Measurements from ENCODE around the gene SLC12A8.
A peak's percentile ranks its signal among the peaks of the same experiment; 100 is the strongest.

SLC12A8 gene

DNA sequence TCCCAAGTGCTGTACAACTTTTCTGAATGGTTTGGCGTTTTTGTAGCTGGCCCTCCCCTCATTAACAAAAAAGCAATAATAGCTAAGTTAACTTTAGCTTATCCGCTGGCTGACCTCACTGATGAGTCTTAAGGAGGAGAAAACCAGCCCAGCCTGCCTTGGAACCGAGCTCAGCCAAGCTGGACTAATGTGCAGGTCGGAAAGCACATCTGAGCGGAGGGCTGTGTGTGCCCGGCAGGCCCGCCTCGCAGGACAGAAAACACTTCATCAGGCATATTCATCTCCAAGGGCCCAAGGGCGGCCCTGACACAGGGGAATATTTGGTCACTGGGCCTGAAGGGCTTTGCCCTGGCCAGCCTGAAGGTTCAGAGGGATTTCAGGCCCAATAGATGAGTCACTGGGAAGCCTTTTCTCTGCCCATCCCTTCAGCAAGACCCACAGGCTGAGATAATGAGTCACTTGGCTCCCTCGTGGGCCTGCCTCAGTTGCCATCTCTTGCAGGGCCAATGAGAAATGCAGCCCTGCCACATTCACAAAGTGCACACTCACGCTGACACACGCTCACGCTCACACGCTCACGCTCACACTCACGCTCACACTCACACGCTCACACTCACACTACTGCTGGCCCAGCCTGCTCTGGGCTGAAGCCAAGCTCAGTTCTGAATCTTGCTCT lies 75.1 kb downstream of the SLC12A8 start:
- no peak for DNase-seq (ENCODE audit: low spot score)

DNA sequence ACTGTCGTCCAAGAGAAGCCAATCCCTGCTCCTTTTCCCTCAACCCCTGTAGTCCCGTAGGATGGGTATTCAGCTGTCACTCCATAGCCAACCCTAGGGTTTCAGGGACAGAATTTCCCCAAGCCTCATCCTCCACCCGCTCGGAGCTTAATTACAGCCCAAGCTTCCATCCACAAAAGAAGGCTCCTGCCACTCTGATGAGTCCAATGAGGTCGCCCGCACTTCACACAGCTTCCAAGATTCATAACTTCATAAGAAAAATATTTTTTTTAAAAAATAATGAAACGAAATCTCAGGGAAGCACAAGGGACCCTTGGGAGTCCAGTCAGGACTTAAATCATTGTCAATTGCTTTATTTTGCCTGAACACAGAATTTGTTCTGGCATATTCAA lies 75.6 kb downstream of the SLC12A8 start:
- no peak for DNase-seq (ENCODE audit: low spot score)

DNA sequence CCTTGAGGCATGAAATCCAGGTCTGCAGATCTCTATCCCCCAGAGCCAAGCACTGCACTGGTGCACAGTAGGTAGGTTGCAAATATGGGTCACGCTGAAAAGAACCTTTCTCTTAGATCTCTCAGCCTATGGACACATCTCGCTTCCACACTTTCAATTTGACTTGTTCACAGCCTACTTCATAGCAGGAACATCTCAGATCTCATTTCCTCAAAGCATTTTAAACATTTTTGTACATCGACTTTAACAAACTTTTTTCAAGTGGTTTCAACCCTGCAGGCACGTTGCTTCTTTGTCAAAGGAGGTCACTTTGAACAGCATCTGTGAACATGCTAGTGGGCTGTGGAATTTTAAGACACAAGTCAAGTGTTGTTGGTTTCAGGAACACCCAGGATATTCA lies 76.0 kb downstream of the SLC12A8 start:
- no peak for DNase-seq (ENCODE audit: low spot score)

DNA sequence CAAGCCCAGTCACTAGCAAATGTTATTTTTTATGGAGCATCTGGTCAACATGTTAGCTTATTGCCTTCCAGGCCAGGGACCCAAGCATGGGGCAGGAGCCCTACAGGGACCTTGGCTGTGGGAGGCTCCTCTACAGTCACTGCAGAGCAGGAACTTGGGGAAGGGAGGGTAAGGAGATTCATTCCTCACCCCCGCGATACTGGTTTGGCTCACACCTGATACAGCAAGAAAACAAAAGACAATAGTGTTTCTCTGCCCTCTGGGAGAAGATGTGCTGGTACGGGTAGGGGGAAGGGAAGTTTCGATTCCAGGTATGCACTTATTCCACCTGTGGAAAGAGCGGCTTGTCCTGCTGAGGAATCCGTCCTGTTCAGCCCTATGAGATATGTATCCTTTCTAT lies 77.6 kb downstream of the SLC12A8 start:
- DNase-seq (ENCODE audit: low spot score) = no peak

DNA sequence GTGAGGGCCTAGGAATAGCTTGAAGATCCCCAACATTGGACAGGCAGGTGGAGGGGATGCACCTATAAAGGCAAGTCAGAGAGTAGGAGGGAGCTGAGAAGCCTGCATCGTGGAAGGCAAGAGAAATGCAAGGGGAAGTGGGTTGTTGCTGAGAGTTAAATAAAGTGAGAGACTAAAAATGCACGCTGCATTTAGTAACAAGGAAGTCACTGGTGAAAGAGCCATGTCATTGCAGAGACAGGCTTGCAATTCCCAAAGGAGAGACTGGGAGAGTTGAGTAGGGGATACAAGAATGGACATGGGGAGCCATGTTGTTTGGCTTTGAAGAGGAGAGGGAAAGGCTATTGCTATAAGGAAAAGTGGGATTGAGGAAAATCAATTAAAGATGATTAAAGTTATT lies 79.7 kb downstream of the SLC12A8 start:
- DNase-seq (ENCODE audit: low spot score) = no peak

DNA sequence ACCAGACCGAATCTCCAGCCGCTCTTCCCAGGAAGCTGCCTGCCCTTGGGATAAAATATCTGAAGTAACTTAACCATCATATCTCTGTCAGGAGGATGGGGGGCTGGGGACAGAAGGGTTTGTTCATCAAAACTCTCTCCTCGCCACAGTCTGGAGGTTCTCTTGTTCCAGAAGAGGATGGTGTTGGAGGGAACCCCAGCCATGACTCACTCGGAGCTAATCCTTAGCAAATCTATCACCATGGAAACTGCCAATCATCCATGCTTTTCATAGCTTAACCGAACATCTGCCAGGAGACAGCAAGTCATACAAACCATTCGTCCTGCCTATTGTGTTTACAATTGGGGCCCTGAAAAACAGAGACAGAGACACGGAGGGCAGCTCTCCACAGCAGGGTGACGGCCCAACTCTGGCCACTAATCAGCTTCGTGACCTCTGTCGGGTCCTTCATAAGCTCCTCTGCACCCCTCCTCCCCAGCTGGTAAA lies 83.0 kb downstream of the SLC12A8 start:
- peak; percentile 73 for DNase-seq (ENCODE audit: low spot score)

DNA sequence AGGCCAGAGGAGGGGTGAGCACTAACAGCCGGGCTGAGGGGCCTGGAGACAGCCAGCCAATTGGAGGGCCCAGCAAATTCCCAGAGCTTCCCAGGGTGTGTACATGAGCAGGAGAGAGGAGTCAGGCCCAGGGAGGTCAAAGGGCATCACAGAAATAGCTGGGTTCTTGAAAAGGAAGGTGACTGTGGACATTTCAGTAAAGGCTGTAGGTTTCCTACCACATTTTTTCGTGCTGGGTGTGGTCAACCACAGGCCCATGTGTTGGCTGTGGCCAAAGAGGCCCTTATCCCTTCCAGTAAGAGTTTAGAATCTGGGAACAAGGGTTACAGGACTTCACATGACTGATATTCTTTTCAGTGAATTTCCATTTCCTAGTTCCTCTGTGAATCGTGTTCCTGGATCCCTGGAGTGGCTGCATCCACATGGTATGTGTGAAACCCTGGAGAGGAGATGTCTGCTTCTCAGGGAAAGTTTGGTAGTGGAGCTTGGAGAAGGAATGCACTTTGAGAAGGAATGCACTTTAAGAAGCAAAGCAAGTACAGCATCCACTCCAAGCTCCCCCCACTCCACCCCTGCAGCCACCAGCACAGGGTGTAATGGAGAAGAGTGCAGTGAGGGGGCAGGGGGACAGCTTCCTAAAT lies 83.6 kb downstream of the SLC12A8 start:
- no peak for DNase-seq (ENCODE audit: low spot score)

DNA sequence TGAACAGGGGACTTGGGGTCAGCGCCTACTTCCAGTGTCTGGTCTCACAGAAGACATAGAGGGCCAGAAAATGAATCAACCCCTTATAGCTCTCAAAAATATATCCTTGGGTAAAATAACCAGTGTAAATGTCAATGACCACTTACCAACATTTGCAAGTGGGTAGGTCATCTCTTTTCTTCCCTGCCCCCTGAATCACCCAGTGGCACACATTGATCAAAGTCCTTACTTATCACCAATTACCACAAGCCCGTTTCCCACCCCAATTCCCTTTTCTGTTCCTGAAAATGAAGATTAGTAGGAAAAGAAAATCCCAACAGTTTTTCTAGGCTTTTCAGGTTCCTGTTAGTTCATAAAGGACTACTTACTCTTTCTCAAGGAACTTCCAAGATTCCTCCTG lies 86.2 kb downstream of the SLC12A8 start:
- DNase-seq (ENCODE audit: low spot score) = no peak

DNA sequence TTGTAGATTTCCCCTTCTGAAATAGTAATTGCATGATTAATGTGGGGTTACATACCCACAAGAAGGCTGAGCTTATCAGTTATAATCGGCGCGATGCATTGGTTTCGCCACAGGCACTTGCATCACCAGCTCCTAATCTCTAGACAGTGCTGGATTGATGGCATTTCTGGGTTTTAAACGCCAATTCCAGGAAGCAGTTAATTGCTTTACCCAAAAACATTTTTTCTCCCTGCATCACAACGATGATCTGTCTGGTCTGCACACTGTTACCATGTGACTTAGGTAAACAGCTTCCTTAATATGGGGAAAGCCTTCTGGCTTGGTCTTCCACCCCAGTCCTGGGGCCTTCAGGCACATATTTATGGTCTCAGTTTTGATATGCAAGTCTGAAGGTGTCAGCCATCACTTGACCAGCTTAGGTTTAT lies 86.7 kb downstream of the SLC12A8 start:
- no peak for DNase-seq (ENCODE audit: low spot score)

DNA sequence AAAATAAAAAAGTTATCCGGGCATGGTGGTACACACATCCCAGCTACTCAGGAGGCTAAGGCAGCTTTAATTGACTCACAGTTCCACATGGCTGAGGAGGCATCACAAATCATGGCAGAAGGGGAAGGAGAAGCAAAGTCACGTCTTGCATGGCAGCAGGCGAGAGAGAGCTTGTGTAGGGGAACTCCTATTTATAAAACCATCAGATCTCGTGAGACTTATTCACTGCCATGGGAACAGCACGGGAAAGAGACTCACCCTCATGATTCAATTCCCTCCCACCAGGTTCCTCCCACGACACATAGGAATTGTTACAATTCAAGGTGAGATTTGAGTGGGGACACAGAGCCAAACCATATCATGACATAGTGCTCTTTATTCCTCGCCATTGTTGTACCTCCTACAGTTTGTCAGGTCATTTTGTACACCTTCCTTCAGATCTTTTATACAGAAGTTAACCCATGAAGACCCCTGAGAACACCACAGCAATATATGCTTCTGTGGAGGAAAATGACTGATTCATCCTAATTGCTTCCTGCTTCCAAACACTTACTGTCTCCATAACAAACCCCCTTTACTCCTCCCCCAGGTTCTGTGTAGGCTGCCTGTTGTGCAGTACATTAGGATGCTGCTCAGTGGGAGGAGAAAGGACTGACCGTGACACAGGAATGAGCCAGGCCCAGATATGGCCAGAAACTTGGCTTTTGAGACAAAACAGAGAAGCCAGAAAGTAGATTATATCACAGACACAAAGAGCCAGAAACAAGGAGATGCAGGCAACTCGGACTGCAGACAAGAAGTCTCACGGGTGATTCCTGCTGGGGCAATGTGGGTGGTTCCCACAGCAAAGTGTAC lies 88.9 kb downstream of the SLC12A8 start:
- peak; percentile 40 for DNase-seq (ENCODE audit: low spot score)

DNA sequence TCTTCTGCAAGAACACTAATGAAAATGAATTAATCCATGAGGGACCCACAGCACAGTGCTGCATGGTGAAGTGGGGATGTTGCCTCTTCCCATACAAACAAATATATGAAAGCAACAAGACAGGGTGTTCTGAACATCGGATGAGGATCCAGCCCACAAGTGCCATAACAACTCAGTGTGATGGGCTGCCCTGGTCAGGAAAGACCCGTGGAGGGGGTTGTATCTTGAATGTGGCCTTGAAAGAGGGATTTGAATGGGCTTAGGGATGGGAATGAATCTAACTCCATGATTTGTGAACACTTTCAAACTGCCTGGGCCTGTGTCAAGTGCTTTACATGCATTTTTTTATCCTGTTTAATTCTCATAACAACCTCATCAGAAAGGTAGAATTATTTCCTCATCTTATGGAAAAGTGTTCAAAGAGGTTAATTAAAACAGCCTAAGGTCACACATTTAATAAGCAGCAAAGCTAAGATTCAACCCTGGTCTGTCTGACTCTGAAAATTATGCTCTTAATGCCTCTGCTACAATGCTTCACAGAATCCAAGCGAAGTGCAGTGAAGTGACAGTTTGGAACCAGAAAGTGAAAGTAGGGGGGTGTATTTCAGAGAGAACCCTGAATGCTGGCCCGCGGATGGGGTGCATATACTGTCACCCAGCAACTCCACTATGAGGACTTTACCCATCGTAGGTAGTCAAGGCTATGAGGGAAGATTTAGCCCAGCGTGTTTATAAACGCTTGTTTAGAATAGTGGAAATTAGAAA lies 91.1 kb downstream of the SLC12A8 start:
- DNase-seq (ENCODE audit: low spot score) = no peak

DNA sequence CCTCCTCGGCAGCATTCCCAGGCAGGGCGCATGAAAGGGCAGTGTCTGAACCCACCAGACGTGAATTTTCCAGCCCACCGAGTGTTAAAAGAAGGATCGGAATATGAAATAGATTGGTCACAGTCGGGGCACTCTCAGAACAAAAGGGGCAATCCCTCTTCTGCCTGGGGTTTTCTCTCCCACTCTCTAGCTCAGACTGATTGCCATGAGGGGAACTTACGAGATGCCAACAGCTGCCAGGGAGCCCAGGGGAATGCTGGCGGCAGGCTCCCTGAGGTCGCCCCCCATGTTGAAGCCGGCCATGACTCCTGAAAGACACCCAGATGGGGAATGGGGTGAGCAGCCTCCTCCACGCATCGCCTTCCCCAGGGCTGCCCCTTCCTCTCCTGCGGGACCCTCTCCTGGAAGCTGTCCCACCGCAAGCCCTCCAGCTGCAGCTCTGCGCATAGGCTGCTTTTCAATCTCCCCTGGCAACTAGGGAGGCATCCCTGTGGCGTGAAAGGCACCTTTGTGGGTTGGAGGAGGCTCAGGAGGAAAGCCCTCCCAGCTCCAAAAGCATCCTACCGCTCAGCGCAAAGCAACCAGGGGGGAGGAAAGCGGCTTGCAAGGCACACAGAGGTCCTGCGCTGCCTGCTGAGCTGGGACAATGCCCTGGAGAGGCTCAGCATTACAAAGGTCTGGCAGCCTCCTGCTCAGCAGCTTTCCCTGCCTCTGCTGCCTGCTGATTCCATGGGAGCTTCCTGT lies 92.0 kb downstream of the SLC12A8 start:
- no peak for DNase-seq (ENCODE audit: low spot score)

DNA sequence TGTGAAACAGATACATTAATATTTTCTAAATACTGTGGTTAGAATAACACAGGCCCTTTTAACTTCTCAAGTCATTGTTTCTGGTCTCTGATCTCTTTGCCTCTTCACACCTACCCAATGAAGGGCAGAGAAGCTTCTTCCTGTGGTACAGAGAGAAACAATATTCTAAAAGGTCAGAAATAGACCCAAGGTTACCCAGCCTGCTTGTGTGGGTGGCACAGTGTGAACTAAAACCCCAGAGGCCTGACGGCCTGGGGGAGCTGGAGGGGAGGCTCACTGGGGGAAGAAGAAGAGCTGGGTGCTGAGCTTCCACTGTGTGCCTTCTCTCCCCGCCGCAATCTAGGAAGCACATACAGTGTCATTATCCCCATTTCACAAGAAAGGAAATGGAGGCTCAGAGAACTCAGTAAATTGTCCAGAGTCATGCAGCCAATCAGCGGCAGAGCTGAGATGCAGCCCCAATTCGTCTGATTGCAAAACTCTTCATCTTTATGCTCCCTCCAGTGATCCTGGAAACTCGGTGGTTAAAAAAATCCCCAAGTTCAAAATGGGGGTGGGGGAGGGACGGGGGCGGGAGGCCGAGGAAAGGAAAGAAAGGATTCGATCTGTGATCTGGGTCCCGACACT lies 92.7 kb downstream of the SLC12A8 start:
- DNase-seq (ENCODE audit: low spot score) = no peak

DNA sequence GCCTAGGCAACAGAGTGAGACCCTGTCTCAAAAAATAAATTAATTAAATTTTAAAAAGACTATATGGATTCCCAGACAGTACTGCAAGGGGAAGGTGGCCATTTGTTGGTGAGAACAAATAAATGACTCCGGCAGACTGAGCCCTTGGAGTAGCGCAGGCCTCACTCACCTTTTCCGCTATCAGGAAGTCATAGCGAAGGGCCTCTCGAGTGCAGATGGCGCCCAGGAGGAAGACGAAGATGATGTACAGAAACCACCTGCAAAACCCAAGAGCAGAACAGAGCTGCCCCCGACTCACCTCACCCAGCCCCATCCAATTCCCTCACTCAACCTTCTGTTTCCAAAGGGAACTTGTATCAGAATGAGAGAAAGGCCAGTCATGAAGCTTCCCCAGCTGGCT lies 93.9 kb downstream of the SLC12A8 start:
- DNase-seq (ENCODE audit: low spot score) = no peak

DNA sequence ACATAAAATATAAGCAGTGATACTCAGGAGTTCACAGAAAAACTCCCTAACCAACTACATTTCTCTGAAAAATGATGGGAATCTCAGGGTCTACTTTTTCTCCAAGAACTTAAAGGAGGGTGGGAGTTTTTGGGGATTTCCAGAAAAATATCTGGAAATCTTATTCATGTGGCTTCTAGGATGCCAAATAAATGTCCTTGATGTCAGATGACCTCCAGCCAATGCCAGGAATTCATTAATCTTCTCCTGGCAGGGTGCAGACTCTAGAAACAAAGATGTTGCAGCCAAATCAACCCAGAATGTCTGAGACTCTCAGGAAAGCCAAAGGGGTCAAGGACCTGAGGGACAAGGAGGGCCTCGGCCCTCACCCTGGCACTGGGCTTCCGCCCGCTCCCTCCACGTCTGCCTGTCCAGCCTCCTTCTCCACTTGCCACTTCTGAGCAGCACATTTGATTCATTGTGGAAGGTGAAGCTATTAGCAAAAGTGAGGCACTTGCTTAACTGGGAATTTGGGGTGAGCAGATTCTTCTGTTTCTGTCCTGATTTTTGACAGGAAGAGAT lies 94.8 kb downstream of the SLC12A8 start:
- no peak for DNase-seq (ENCODE audit: low spot score)

DNA sequence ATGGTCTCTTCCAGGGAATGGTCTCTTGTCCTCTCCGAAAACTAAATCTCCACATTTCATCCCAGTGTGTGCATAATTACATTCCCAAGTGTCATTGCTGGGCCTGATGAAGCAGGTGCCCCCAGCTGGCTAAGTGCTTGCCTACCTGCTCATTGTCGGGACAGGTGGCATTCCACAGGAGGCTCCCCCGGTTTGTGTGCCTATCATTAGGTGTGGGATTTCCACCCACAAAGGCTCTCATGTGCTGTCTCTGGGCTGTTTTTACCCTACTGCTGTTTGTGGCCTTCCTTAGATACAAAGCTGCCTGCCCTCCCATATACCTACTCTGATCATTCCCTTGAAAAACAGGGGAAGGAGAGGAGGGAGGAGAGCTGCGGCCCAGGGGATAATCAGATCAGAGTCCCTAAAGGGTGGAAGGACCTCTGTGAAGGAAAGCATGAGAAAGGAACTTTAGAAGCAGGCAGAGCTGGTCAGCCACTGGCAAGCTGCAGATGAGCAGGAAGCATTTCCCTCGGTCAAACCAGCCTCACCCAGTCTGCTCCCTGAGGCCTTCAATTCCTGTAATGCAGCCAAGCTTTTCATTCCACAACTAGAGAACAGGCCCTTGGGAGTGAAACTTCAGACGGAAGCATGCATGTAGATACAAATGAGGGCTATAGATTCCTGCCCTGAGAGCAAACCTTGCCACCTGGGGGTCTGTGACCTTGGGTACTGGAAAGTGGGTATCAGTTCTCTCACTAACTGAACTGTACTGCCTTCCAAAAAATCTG lies 96.1 kb downstream of the SLC12A8 start:
- DNase-seq (ENCODE audit: low spot score) = no peak

DNA sequence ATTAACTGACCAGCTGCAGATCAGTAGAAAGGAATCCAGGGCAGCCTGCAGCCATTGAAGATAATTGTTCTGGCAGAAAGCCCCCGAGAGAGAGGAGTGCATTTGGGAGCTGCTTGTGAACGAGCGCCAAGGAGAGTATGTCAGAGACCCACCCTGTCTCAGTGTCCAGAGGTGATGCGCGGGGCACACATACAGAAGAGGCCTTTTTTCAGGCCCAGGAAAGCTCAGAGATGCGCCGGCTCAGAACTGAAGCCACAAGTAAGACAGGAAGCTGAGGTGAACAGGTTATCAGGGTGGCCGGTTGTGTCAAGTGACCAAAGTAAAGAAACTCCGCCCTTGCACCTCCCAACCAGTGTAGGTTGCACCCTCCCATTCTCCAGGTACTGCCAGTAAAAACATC lies 96.9 kb downstream of the SLC12A8 start:
- no peak for DNase-seq (ENCODE audit: low spot score)

DNA sequence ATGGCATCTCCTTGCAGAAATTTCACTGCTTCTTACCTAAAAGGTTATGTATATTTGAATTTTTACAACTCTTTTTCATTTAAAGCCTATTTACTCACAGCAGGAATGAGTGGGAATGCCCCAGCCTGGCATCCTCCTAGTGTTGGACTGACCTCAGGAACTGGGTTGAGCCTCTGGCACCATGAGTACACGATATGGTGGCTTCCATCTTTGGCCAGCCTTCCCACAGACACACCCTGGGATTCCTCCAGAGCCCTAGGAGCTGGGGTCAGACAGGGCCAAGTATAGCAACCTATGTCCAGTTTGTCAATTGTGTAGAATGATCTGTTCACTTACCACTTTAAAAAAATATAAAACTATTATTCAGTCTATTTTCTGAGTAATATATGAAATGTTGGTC lies 99.6 kb downstream of the SLC12A8 start:
- DNase-seq (ENCODE audit: low spot score) = no peak

DNA sequence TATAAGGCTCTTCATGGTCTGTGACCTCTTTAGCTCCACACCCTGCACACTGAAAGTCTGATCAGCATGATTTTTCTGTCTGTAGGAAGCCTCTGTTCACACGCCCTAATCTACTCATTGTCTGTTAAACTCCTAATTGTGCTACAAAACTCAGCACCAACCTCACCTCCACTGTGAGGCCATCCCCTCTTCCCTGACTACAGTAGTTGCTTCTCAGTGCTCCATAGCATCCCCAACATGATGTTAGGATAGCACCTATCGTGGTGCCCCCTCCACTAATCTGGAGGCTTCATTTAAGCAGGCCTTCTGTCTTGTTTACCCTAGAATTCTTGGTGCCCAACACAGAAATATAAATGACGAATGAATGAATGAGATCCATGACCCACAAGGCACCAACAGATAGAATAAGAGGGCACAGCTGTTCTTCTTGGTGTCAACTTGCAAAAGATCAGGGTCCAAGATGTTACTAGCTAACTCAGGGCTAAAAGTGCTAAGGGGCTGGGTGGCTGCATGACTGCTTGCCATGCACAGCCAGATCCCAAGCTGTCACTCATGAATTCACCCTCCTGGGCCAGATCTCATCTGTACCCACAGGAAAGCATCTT lies 101.6 kb downstream of the SLC12A8 start:
- no peak for DNase-seq (ENCODE audit: low spot score)

All from RKO (cell line).